GM12892 (cell line): Measurements from ENCODE around the gene KCNJ5.

ENCODE experiments used
- POLR2A ChIP-seq: IDR thresholded peaks from 2 replicates; pipeline ENCODE4 v1.6.1; 2011; ENCODE audit warnings: low read depth, low read length, control low read depth
- POLR2AphosphoS5 ChIP-seq: IDR thresholded peaks from 2 replicates; pipeline ENCODE4 v1.6.1; 2011; ENCODE audit warnings: low read depth, low read length, control low read depth

DNA sequence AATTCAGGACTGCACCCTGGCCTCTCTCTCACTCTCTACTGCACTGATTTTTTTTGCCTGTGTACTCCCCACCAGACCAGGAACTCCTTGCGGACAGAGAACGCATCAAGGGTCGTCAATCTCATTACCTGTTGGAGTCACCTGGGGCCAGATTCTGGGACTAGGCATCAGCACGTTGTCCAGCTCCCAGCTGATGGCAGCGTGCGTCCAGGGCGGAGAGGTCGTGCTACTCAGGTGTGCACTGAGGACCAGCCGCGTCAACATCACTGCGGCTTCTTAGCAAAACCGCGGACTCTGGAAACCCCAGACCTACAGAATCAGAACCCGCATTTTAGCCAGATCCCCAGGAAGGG lies 13.1 kb downstream of the KCNJ5 start:
- no peak for TF ChIP-seq POLR2AphosphoS5
- no peak for TF ChIP-seq POLR2A
